ENCODE measurements around the gene PACRG. TPM values are rescaled to one million over a fixed set of nuclear protein-coding genes. Genes with fewer than 3 reads are reported as not detected.

Gene PACRG
- total and polyA plus RNA-seq, 2 of the 8 experiments (the other 6 are each of a cell fraction or from before 2014, with no cell fraction given), result 0.44 to 0.54 TPM

- H3K9me3 ChIP-seq (ENCODE audit: insufficient read depth in 2 of 2, low read depth in 1 of 2, low read length in 1 of 2), result no peaks in the 10 kb centered on the region
- no peak overlapping the region for H3K14ac ChIP-seq (ENCODE audit: insufficient read length)
- no peak for DNase-seq (ENCODE audit: low read depth in 1 of 2, low spot score in 2 of 2)
- no peak overlapping the region for H2BK20ac ChIP-seq (ENCODE audit: low read length)
- no peaks in the 10 kb centered on the region for H3K23me2 ChIP-seq (ENCODE audit: low read depth, low read length)
- H3K79me1 ChIP-seq (ENCODE audit: low read depth, low read length), result no peaks in the 10 kb centered on the region
- no peak overlapping the region for H2BK5ac ChIP-seq (ENCODE audit: low read depth, low read length)
- no peak overlapping the region for H3K4me3 ChIP-seq (ENCODE audit: extremely low read depth in 1 of 4, insufficient read depth in 2 of 4, low read depth in 3 of 4, low read length in 4 of 4)
- FAIRE-seq, result no peak
- CTCF ChIA-PET (ENCODE audit: partially characterized antibody), result no interaction called here
- no peak overlapping the region for H3K56ac ChIP-seq (replicated peaks; ENCODE audit: insufficient read length, low read depth, low read length)
- POLR2A ChIA-PET (ENCODE audit: partially characterized antibody), result no interaction called here
- no peak overlapping the region for H2AK5ac ChIP-seq (ENCODE audit: low read depth, low read length)
- no peak overlapping the region for H2BK120ac ChIP-seq (replicated peaks; ENCODE audit: low read depth, low read length)
- no peak overlapping the region for H3K4ac ChIP-seq (replicated peaks; ENCODE audit: insufficient read length, low read depth, low read length)
- no peaks in the 10 kb centered on the region for H3K79me2 ChIP-seq (ENCODE audit: control insufficient read depth in 1 of 2, insufficient read depth in 2 of 2, low read length in 2 of 2)
- 95% methylated on average over 8 of the region's 8 CpGs; no CpG with 5 or more reads in 1 of the 2 experiments for WGBS, 2 experiments (ENCODE audit: extremely low coverage in 1 of 2, insufficient coverage in 1 of 2, insufficient read length in 1 of 2, insufficient replicate concordance in 2 of 2, low coverage in 1 of 2, low lambda C conversion rate in 2 of 2, missing lambda C conversion rate in 1 of 2)
- no peaks in the 10 kb centered on the region for H4K20me1 ChIP-seq (replicated peaks in 1 of 2; ENCODE audit: control insufficient read depth in 1 of 2, insufficient read depth in 2 of 2, low read length in 2 of 2)
- no peaks in the 10 kb centered on the region for H3K36me3 ChIP-seq (ENCODE audit: control insufficient read depth in 2 of 4, insufficient read depth in 4 of 4, low read length in 3 of 4)
- H3K23ac ChIP-seq (ENCODE audit: insufficient read length), result no peak overlapping the region
- H3K4me2 ChIP-seq (ENCODE audit: insufficient read depth in 1 of 2, low read depth in 2 of 2, low read length in 2 of 2), result no peak overlapping the region
- H2BK15ac ChIP-seq (ENCODE audit: low read length), result no peak overlapping the region
- H4K5ac ChIP-seq (ENCODE audit: insufficient read length, low read depth, low read length), result no peak overlapping the region
- H3K27me3 ChIP-seq (replicated peaks in 1 of 4; ENCODE audit: control insufficient read depth in 3 of 4, extremely low read depth in 1 of 4, insufficient read depth in 3 of 4, low read length in 3 of 4), result no peaks in the 10 kb centered on the region
- no peak overlapping the region for H3K18ac ChIP-seq (ENCODE audit: extremely low read depth, low read length)
- no peak overlapping the region for H3K27ac ChIP-seq (ENCODE audit: low read depth, low read length)
- H3K4me1 ChIP-seq (replicated peaks in 1 of 4; ENCODE audit: control insufficient read depth in 3 of 4, insufficient read depth in 4 of 4, low read length in 3 of 4), result no peaks in the 10 kb centered on the region; a peak in 1 of 7 replicates
- TF ChIP-seq CREB1 (IDR thresholded peaks at IDR 0.05) (no peak), MAFK (IDR thresholded peaks at IDR 0.05; ENCODE audit: low read depth, low read length) (no peak), KDM5A (IDR thresholded peaks at IDR 0.05; ENCODE audit: low read length) (no peak), TAF1 (IDR thresholded peaks at IDR 0.05; ENCODE audit: low read depth, low read length) (no peak), RXRA (IDR thresholded peaks at IDR 0.05; ENCODE audit: insufficient read depth, low read depth, low read length) (no peak), BACH1 (IDR thresholded peaks at IDR 0.05; ENCODE audit: low read length) (no peak), KDM1A (IDR thresholded peaks at IDR 0.05; ENCODE audit: borderline replicate concordance, low read length) (no peak), POLR2AphosphoS5 (IDR thresholded peaks at IDR 0.05; ENCODE audit: low read depth, low read length) (no peak), RNF2 (IDR thresholded peaks at IDR 0.05; ENCODE audit: borderline replicate concordance, low read depth, low read length, missing control alignments, poor library complexity, severe bottlenecking) (no peak), TEAD4 (IDR thresholded peaks at IDR 0.05; ENCODE audit: low read depth, low read length) (no peak), CTBP2 (IDR thresholded peaks at IDR 0.05; ENCODE audit: borderline replicate concordance, insufficient read depth, insufficient read length, low read length) (no peak)
- no peak overlapping the region for H3K9ac ChIP-seq (replicated peaks in 1 of 4; ENCODE audit: extremely low read depth in 1 of 4, low read depth in 3 of 4, low read length in 3 of 4)
- no peak overlapping the region for H2AFZ ChIP-seq (ENCODE audit: low read length)
- H4K91ac ChIP-seq (replicated peaks; ENCODE audit: insufficient read length, low read length), result no peak overlapping the region
- no peak overlapping the region for H4K8ac ChIP-seq (ENCODE audit: extremely low read depth, insufficient read depth, low read length)
- H2BK12ac ChIP-seq (ENCODE audit: low read depth, low read length), result no peak overlapping the region
These were observed 559.9 kb downstream of the PACRG start for GRCh38 chr6:163287626-163288025.
